GM12874 (cell line): Measurements from ENCODE around the gene CD68.

Experiments used
- CTCF ChIP-seq: IDR thresholded peaks from 2 replicates; pipeline ENCODE4 v1.5.1; 2011; ENCODE audit warnings: low read depth, mild to moderate bottlenecking, control low read depth, low read length, moderate library complexity; ENCODE audit not compliant: insufficient read depth

CD68 gene

DNA sequence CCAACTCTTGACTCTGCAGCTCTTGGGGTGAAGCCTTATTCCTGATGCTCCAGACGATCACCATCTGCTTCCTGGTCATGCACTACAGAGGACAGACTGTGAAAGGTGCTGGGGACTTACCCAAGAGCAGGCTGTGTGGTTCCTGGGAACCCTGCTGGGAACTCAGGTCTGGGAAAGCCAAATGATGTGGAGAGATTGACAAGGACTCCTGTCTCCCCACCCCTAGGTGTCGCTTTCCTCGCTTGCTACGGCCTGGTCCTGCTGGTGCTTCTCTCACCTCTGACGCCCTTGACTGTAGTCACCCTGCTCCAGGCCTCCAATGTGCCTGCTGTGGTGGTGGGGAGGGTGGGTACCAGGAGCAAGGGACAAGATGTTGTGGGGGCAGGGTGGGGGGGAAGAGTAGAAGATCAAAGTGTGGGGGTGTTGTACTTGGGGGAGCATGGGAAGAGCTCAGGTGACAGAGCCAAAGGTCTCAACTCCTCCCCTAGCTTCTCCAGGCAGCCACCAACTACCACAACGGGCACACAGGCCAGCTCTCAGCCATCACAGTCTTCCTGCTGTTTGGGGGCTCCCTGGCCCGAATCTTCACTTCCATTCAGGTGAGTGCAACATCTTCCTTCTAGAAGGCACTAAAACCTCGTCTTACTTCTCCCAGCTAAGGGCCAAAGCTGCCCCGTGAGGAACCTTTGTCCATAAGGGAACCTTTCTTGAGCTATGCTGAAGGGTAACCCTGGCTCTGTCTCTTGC is 7.4 kb downstream of the CD68 start:
- TF ChIP-seq CTCF: no peak

- no peak for TF ChIP-seq CTCF
These were observed 8.1 kb downstream of the CD68 start for GRCh38 chr17:7587420-7588151.

- no peak for TF ChIP-seq CTCF
These were observed 9.2 kb downstream of the CD68 start for GRCh38 chr17:7588553-7589203.

DNA sequence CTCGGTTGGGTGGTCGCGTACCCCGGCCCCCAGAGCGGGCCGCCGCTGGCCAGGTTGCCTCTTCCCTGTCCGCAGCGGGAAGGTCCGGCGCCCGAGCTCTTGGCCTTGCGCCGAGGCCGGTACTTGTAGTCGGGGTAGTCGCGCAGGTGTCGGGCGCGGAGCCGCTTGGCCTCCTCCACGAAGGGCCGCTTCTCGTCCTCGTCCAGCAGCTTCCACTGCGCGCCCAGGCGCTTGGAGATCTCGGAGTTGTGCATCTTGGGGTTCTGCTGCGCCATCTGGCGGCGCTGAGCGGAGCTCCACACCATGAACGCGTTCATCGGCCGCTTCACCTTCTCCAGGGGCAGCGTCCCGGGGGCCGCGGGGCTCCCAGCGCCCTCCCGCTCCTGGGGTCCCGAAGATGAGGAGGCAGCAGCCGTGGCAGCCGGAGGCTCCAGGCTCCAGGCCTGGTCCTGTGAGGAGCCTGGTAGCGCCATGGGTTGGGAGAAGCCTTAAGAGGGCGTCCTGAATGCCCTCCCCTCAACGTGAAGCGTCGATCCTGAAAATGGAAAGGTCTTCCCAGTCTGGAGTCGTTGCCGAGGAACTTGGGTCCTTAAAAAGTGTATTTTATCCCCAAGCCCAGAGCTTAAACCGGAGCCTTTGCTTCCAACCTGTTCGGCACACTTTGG is 9.9 kb downstream of the CD68 start:
- TF ChIP-seq CTCF: peak; percentile 74

- no peak for TF ChIP-seq CTCF
These were observed 10.7 kb downstream of the CD68 start, which contains the start of gene SOX15 for GRCh38 chr17:7589891-7590691. SOX15 (minus strand) TSS chr17:7590094; CDS start chr17:7589676, 418 bp downstream.

GRCh38 chr17:7590743-7591142 is 11.3 kb downstream of the CD68 start:
- TF ChIP-seq CTCF: no peak
